ENCODE results near the gene CLHC1.
"Not testable (repeated sequence)": the region's sequence is repeated elsewhere in the genome, so short reads cannot be mapped to it uniquely, and the experiment has no call there.

The CLHC1 gene

GRCh38 chr2:55232084-55232862 is at the start of gene CLHC1, which contains the start of gene RPS27A:
Gene CLHC1 (minus strand): TSS chr2:55232293. CDS start chr2:55222411, 9,882 bp downstream.
Gene RPS27A (plus strand): TSS chr2:55232688. CDS start chr2:55232825, 137 bp downstream.
- peak; percentile 90 to 95 for DNase-seq

DNA sequence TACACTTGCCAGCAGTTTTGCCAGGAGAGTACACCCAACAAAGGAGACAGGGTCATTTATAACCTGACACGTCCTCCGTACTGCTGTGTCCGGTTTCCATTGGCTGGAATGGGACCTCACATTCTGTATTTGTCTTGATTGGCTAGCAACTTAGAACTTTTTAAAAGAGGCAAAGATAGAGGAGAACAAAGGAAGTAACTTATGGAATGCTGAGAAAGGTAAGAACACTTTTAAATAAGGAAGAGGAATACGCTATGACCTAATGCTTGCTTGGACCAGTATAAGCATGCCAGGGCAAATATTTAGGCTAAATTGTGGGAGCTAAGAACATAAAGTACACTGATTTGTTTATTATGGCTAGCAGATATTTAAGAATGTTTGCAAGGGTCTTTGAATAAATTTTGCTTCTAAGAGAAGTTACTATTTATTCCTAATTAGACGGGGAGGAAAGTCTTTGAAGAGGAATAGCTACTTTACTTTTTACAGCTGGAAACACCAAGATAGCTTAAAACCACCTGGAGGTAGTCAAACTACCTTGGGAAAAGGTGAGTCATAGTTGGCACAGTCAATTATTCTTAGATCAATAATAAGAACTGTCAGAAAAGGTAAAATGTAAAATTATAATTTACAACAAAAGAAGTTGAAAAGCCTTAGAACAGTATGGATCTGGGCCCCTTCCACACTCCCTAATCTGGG is 48.9 kb upstream of the CLHC1 start:
- DNase-seq, result not testable (repeated sequence)

DNA sequence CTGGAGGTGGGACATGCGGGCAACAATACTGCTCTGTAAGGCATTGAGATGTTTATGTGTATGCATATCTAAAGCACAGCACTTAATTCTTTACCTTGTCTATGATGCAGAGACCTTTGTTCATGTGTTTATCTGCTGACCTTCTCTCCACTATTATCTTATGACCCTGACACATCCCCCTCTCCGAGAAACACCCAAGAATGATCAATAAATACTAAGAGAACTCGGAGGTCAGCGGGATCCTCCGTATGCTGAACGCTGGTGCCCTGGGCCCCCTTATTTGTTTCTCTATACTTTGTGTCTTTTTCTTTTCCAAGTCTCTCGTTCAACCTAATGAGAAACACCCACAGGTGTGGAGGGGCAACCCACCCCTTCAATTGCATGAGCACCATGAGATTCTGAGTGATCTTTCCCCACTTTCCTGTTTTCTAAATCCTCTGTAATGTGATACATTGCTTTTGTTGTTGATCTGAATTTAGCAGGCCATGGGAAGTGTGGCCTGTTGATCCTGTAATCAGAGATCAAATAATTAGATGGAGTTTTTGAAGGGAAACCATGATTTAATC is 47.8 kb upstream of the CLHC1 start:
- not testable (repeated sequence) for DNase-seq

DNA sequence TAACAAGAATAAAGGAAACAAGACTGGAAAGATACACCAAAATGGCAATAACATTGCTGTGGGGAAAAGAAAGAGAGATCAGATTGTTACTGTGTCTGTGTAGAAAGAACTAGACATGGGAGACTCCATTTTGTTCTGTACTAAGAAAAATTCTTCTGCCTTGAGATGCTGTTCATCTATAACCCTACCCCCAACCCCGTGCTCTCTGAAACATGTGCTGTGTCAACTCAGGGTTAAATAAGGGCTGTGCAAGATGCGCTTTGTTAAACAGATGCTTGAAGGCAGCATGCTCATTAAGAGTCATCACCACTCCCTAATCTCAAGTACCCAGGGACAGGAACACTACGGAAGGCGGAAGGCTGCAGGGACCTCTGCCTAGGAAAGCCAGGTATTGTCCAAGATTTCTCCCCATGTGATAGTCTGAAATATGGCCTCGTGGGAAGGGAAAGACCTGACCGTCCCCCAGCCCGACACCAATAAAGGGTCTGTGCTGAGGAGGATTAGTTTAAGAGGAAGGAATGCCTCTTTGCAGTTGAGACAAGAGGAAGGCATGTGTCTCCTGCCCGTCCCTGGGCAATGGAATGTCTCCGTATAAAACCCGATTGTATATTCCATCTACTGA is 47.2 kb upstream of the CLHC1 start:
- not testable (repeated sequence) for DNase-seq

DNA sequence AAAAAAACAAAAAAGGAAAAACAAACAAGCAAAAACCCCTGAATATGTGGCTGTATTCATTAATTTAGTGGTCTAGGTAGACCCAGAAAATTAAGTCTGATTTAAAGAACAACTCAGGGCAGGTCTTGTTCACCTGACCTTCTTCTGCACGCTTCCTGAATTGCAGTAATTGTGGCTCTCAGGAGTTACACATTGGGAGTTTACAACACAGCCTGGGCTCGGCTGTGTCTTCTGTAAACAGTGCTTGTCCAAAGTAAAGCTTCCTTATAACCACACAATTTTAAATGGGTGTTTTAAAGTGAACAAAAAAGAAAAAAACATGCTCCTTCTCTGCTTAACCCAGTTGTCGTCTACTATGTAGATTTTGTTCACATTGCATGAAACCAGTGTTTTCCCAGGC is 45.2 kb upstream of the CLHC1 start:
- DNase-seq, result no peak

GRCh38 chr2:55274346-55274745 is 42.3 kb upstream of the CLHC1 start:
- DNase-seq, result not testable (repeated sequence)

GRCh38 chr2:55269645-55269990 is 37.5 kb upstream of the CLHC1 start:
- no peak for DNase-seq

GRCh38 chr2:55268907-55269644 is 37.0 kb upstream of the CLHC1 start, which contains the start of gene MTIF2:
Gene MTIF2 (minus strand): TSS chr2:55269231. CDS start chr2:55263858, 5,373 bp downstream.
- DNase-seq, result peak; percentile 79 to 81

DNA sequence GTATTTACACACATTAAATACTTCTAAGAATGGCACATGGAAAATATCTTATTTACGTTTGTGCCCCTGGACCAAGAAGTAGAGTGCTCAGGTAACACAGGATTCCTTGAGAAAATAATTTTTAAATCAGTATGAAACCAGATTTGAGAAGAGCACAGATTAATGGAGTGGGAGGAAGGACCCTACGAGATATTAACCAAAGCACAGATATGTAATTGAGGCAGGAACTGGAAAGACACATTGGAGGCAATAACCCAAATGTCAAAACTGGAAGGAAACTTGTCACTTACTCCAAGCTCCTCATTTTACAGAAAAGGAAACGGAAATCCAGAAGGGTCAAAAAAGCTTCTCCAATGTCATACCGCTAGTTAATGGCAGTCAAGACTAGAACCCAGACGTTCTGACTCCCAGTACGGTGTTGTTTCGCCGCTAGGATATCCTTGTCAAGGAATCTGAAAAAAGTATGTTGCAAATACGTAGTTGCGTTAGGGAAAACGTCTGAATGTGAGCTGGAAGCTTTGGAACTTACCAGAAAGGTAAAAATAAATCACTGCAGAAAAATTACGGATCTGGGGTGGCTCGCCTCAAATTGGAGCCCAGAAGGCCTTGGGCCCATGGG is 36.3 kb upstream of the CLHC1 start:
- no peak for DNase-seq

GRCh38 chr2:55259586-55259985 is 27.5 kb upstream of the CLHC1 start:
- not testable (repeated sequence) for DNase-seq

DNA sequence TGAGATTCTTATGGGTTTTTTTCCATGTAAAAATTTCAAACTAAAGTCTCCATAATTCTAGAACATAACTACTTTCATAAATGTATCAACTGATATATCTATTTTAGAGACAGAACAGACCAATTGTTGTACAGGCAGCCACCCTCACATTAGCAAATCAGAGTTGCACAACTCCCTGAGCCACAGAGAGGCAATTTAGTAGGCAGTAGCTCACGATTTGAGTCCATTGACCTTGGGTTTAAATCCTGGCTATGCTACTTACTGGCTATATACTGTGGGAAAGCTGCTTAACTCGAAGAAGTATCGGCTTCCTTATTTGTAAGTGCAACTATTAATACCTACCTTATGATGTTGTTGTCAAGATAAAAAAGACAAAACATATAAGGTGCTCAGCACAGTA is 20.7 kb upstream of the CLHC1 start:
- no peak for DNase-seq

DNA sequence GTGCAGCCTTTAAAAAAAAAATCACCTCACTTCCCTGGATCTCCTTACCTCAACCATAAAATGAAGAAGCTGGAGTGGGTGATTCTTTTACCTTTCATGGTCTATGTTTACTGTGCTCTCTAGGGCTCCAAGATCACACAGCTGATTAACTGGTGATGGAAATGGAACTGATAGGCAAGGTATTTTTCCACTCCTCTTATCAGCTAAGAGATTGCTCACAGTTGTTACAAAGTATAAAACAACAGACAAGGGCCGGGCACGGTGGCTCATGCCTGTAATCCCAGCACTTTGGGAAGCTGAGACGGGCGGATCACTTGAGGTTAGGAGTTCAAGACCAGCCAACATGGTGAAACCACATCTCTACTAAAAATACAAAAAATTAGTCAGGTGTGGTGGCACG is 14.9 kb upstream of the CLHC1 start:
- DNase-seq, result no peak

- DNase-seq, result no peak
These were observed 13.3 kb upstream of the CLHC1 start for GRCh38 chr2:55245411-55245810.

DNA sequence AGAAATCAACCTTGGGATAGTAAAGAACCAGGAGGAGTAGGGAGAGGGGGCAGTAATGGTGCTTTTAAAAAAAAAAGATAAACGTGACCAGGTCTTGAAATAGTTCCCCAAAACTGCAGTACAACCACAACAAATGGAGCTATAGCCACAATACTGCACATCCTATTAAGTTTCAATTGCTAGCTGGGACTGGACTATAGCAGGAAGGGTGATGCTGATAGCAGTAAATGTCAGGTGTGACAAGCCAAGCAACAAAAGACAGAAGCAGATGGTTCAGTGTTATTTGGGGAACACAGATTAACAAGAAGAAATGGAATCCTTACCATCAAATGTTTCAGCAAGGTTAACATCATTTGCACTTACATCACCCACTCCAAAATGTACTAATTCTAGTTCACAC is 10.5 kb upstream of the CLHC1 start:
- DNase-seq, result no peak

GRCh38 chr2:55241582-55241981 is 9.5 kb upstream of the CLHC1 start:
- DNase-seq, result not testable (repeated sequence)

DNA sequence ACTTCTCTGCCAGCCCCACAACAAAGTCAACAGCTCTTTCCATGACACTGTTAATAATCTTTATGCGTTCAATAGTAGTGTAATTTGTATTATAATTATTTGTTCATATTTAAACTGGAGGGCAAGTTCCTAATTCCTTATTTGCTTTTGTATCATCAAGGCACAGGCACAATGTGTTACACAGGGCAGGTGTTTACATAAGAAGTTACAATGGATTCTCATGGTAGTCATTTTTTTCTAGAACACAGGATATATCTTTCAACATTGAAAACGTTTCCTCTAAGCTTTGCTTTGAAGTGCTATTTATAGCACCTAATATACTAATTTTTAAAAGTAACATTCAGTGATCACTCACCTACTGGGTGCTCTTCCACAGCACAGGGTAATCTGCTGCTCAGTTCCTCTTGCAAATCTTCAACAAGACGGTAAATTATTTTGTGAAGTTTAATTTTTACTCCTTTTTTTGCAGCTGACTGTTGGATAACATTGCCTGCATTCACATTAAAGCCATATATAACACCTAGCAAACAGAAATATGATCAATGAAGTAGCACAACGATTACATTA is 7.6 kb upstream of the CLHC1 start:
- DNase-seq, result no peak

- no peak for DNase-seq
These were observed 5.0 kb upstream of the CLHC1 start for GRCh38 chr2:55236992-55237543.

GRCh38 chr2:55235724-55236538 is 3.8 kb upstream of the CLHC1 start:
- DNase-seq, result no peak

DNA sequence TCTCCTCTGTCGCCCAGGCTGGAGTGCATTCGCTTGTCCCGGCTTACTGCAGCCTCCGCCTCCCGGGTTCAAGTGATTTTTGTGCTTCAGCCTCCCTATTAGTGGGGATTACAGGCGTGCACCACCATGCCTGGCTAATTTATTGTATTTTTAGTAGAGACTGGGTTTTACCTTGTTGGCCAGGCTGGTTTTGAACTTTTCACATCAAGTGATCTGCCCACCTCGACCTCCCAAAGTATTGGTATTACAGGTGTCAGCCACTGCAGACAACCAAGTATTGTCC is 1.5 kb upstream of the CLHC1 start:
- DNase-seq, result no peak

- peak; percentile 49 to 54 for DNase-seq
These were observed 967 bp upstream of the CLHC1 start for GRCh38 chr2:55232863-55233657.
